ENCODE measurements around the gene KCNS3. TPM values are rescaled to one million over a fixed set of nuclear protein-coding genes. Genes with fewer than 3 reads are reported as not detected.

The KCNS3 gene
- total and polyA plus RNA-seq, 9 of the 15 experiments (the other 6 are each of a cell fraction or from before 2014, with no cell fraction given) = 0.01 to 0.75 (median 0.25) TPM

GRCh38 chr2:17943444-17943843, 65.0 kb downstream of the KCNS3 start:
- no peak for DNase-seq (ENCODE audit: extremely low read depth in 1 of 4, low spot score in 3 of 4)
- in situ Hi-C loops (cut with MboI) = no loop called here
- Histone ChIP-seq H3K36me3 (ENCODE audit: control insufficient read depth, insufficient read depth, low read length) (no peaks in the 10 kb centered on the region), H3K27ac (ENCODE audit: extremely low read depth, low read depth, low read length) (no peak overlapping the region), H3K9ac (ENCODE audit: insufficient read depth in 1 of 2, low read depth in 2 of 2, low read length in 2 of 2) (no peak overlapping the region), H3K4me2 (ENCODE audit: insufficient read depth, low read length) (no peak overlapping the region), H3K4me3 (no peak overlapping the region), H3K27me3 (ENCODE audit: control insufficient read depth in 2 of 2, insufficient read depth in 2 of 2, low read length in 2 of 2) (no peaks in the 10 kb centered on the region), H2AFZ (ENCODE audit: low read depth, low read length) (no peak overlapping the region), H3K9me1 (ENCODE audit: control insufficient read depth, insufficient read depth, low read length) (no peaks in the 10 kb centered on the region), H4K20me1 (replicated peaks; ENCODE audit: control insufficient read depth, insufficient read depth, low read length) (no peaks in the 10 kb centered on the region), H3K4me1 (replicated peaks in 1 of 2; ENCODE audit: control insufficient read depth in 2 of 2, insufficient read depth in 2 of 2, low read length in 2 of 2) (no peaks in the 10 kb centered on the region), H3K79me2 (ENCODE audit: control insufficient read depth, insufficient read depth, low read length) (no peaks in the 10 kb centered on the region), H3K9me3 (replicated peaks; ENCODE audit: control insufficient read depth, insufficient read depth, low read depth, low read length) (no peaks in the 10 kb centered on the region)
- BruUV-seq (replicated peaks) = no TSS peak
- 0% methylated on average over 4 of the region's 4 CpGs for WGBS (ENCODE audit: insufficient coverage, low coverage, missing lambda C conversion rate)
- intact Hi-C loops (cut with micrococcal nuclease) = no loop called here
- no peak for ATAC-seq
- no peak for FAIRE-seq
- ChIA-PET POLR2A (no interaction called here), CTCF (ENCODE audit: low intra/inter-chr PET ratio) (interaction anchor here (0.6 kb wide), 1 partner anchor 8 kb away, joined by 3 read pairs; no protein-coding TSS in a partner anchor)
- TF ChIP-seq HCFC1 (IDR thresholded peaks at IDR 0.05; ENCODE audit: low read depth, low read length) (no peak), SRSF7 (optimal IDR thresholded peaks at IDR 0.05; ENCODE audit: low read depth, low read length) (no peak), CXXC5 (CRISPR knock-in tag; IDR thresholded peaks at IDR 0.05) (no peak), SIN3A (IDR thresholded peaks at IDR 0.05; ENCODE audit: borderline replicate concordance in 2 of 2, control insufficient read depth in 1 of 2, low read depth in 2 of 2, low read length in 2 of 2) (no peak), PRPF4 (IDR thresholded peaks at IDR 0.05; ENCODE audit: insufficient read depth, low read depth, low read length, poor library complexity, severe bottlenecking) (no peak), HINFP (tag; conservative IDR thresholded peaks at IDR 0.05; ENCODE audit: low read depth) (no peak), BCLAF1 (IDR thresholded peaks at IDR 0.05; ENCODE audit: borderline replicate concordance in 1 of 2, control insufficient read depth in 1 of 2, low read depth in 2 of 2, low read length in 1 of 2) (no peak), TFE3 (CRISPR knock-in tag; IDR thresholded peaks at IDR 0.05) (no peak), THRB (CRISPR knock-in tag; conservative IDR thresholded peaks at IDR 0.05) (no peak)
